ENCODE results near the gene ETV3L. TPM values are rescaled to one million over a fixed set of nuclear protein-coding genes. Genes with fewer than 3 reads are reported as not detected.

Gene ETV3L
- total and polyA plus RNA-seq, 2 experiments from 2014 or later: not detected

GRCh38 chr1:157142765-157143423 is 43.3 kb upstream of the ETV3L start:
- Histone ChIP-seq H3K27ac (no peak overlapping the region), H3K36me3 (replicated peaks; ENCODE audit: insufficient read depth, low read depth) (no peaks in the 10 kb centered on the region), H3K4me2 (no peak overlapping the region), H2AFZ (no peak overlapping the region), H3K4me1 (ENCODE audit: insufficient read depth) (peaks cover 9% of the 10 kb centered on the region), H3K79me2 (peaks cover 1% of the 10 kb centered on the region), H3K9me3 (ENCODE audit: low read depth) (no peaks in the 10 kb centered on the region), H3K4me3 (no peak overlapping the region), H3K27me3 (no peaks in the 10 kb centered on the region), H3K9me2 (replicated peaks; ENCODE audit: insufficient read depth) (no peaks in the 10 kb centered on the region), H4K20me1 (ENCODE audit: insufficient read depth, poor library complexity, severe bottlenecking) (no peaks in the 10 kb centered on the region)
- WGBS (ENCODE audit: low lambda C conversion rate, missing lambda C conversion rate): 86% methylated on average over 3 of the region's 3 CpGs
- DNase-seq (ENCODE audit: low spot score): no peak
- TF ChIP-seq EZH2phosphoT487 (IDR thresholded peaks at IDR 0.05; ENCODE audit: low read depth, severe bottlenecking, unreplicated experiment) (no peak), EZH2 (IDR thresholded peaks at IDR 0.05; ENCODE audit: borderline replicate concordance) (no peak), CTCF (IDR thresholded peaks at IDR 0.05; ENCODE audit: poor library complexity) (no peak)

GRCh38 chr1:157142201-157142600 is 42.6 kb upstream of the ETV3L start:
- H3K4me2 ChIP-seq: no peak overlapping the region
- H2AFZ ChIP-seq: no peak overlapping the region
- peaks cover 8% of the 10 kb centered on the region for H3K79me2 ChIP-seq
- no peaks in the 10 kb centered on the region for H3K27me3 ChIP-seq
- TF ChIP-seq CTCF (IDR thresholded peaks at IDR 0.05; ENCODE audit: poor library complexity): no peak
- no peak for TF ChIP-seq EZH2 (IDR thresholded peaks at IDR 0.05; ENCODE audit: borderline replicate concordance)
- TF ChIP-seq EZH2phosphoT487 (IDR thresholded peaks at IDR 0.05; ENCODE audit: low read depth, severe bottlenecking, unreplicated experiment): no peak
- no peak overlapping the region for H3K27ac ChIP-seq
- 68% methylated on average over 2 of the region's 2 CpGs for WGBS (ENCODE audit: low lambda C conversion rate, missing lambda C conversion rate)
- no peak for DNase-seq (ENCODE audit: low spot score)
- H3K36me3 ChIP-seq (replicated peaks; ENCODE audit: insufficient read depth, low read depth): no peaks in the 10 kb centered on the region
- H3K9me3 ChIP-seq (ENCODE audit: low read depth): no peaks in the 10 kb centered on the region
- H3K9me2 ChIP-seq (replicated peaks; ENCODE audit: insufficient read depth): no peaks in the 10 kb centered on the region
- H3K4me1 ChIP-seq (ENCODE audit: insufficient read depth): peaks cover 9% of the 10 kb centered on the region
- H4K20me1 ChIP-seq (ENCODE audit: insufficient read depth, poor library complexity, severe bottlenecking): peaks cover 4% of the 10 kb centered on the region
- H3K4me3 ChIP-seq: no peak overlapping the region

- Histone ChIP-seq H3K9me3 (ENCODE audit: low read depth) (no peaks in the 10 kb centered on the region), H2AFZ (no peak overlapping the region), H3K4me3 (no peak overlapping the region), H3K27me3 (no peaks in the 10 kb centered on the region), H3K36me3 (replicated peaks; ENCODE audit: insufficient read depth, low read depth) (no peaks in the 10 kb centered on the region), H3K4me2 (no peak overlapping the region), H3K79me2 (peaks cover 17% of the 10 kb centered on the region), H4K20me1 (ENCODE audit: insufficient read depth, poor library complexity, severe bottlenecking) (peaks cover 11% of the 10 kb centered on the region), H3K4me1 (ENCODE audit: insufficient read depth) (peaks cover 15% of the 10 kb centered on the region), H3K27ac (peak overlapping the region; percentile 4), H3K9me2 (replicated peaks; ENCODE audit: insufficient read depth) (no peaks in the 10 kb centered on the region)
- 53% methylated on average over 4 of the region's 4 CpGs for WGBS (ENCODE audit: low lambda C conversion rate, missing lambda C conversion rate)
- TF ChIP-seq EZH2phosphoT487 (IDR thresholded peaks at IDR 0.05; ENCODE audit: low read depth, severe bottlenecking, unreplicated experiment) (no peak), CTCF (IDR thresholded peaks at IDR 0.05; ENCODE audit: poor library complexity) (no peak), EZH2 (IDR thresholded peaks at IDR 0.05; ENCODE audit: borderline replicate concordance) (no peak)
- no peak for DNase-seq (ENCODE audit: low spot score)
These were observed 41.7 kb upstream of the ETV3L start for GRCh38 chr1:157141212-157141855.

Measured in hepatocyte (in vitro differentiated cells).